Inferior parietal cortex (tissue), 1 donor: ENCODE measurements around the gene NUDT15.
"Not testable (repeated sequence)": the region's sequence is repeated elsewhere in the genome, so short reads cannot be mapped to it uniquely, and the experiment has no call there.

Experiments
- DNase-seq: peaks from one replicate; pipeline ENCODE4 v3.0.0-alpha.2; 2016; ENCODE audit errors: extremely low spot score

NUDT15 gene

DNA sequence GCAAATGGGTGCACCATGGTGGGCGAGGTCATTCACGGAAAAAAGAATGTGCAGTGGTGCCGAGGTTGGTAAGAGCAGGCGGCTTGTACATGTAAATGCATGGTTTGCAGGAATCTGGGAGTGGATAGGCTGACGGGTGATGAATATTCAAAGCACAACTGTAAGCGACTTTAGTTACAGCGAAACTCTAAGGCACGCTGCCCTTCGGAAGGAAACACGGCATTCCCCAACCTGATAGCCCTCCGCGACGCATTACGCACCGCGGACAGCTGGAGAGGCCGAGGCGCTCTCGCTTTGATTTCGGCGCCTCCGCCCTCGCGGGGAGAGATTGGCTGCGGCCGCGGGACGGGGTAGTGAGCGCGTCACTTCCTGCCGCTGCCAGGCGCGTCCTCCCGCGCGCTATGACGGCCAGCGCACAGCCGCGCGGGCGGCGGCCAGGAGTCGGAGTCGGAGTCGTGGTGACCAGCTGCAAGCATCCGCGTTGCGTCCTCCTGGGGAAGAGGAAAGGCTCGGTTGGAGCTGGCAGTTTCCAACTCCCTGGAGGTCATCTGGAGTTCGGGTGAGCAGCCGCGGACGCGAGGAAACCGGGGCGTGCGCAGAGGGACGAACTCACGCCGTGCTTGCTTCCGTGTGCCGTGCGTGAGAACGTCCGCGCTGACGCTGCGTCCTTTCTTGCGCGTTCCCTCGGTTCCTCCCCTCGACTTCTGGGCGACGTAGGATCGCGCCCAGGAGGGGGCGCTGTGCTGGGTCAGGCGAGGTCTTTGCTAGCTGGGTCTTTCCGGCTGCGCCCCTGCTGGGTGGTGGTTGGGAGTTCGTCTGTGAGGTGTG lies at the start of gene NUDT15:
NUDT15 (plus strand) TSS at position 381 of the 828 bp plus-strand sequence; CDS start at position 402, 21 bp downstream.
- DNase-seq: peak; percentile 94

DNA sequence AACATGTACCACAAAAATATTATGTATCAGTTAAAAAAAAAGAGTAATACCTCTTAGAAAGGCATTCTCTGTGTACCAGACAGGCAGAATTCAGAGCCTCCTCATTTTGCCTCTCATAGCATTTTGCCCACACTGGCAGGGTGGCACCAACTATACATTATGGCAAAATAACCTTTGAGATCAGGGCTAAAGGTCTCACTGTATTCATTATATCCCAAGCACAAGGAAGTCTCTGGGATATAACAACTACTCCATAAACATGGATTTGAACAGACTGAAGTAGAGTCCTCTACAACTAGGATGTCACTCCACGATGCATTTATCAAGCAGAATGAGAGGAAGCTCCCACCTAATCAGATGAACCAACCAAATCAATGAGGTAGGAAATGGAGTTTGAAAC lies 47.1 kb upstream of the NUDT15 start:
- DNase-seq: no peak

- no peak for DNase-seq
Observed at GRCh38 chr13:47990920-47991466, 46.5 kb upstream of the NUDT15 start.

GRCh38 chr13:47991859-47992258 lies 45.7 kb upstream of the NUDT15 start:
- no peak for DNase-seq

- no peak for DNase-seq
Observed at GRCh38 chr13:47997384-47997783, 40.1 kb upstream of the NUDT15 start.

- no peak for DNase-seq
Observed at GRCh38 chr13:47999973-48000372, 37.6 kb upstream of the NUDT15 start.

DNA sequence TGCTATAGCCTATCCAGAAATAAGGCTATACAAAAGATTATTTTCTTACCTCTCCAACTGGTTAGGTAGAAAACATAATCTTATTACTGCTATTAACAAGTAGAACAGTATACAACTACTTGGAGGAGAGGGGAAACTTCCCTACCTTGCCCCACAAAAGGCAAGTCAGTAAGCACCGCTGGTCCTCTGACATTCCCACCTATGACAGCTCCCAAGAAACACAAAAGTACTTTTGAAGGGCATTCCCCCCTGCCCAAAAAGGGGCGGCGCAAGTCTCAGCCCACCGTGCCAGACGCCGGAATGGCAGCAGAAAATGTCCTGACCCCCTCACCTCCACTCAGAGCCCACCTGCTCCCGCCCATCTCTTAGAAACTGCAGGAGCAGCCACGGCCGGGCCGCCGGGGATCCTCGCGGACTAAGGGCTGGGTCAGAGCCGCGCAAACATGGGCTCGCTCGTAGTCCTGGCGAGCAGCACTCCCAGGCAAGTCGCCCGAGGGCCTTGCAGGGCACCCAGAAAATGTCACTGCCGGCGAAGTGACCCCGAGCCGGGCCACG lies 36.9 kb upstream of the NUDT15 start:
- no peak for DNase-seq

GRCh38 chr13:48001114-48001881 lies 36.2 kb upstream of the NUDT15 start, which contains the start of gene SUCLA2:
Gene SUCLA2, minus strand, starts transcription at chr13:48001273. Its CDS starts 4 bp downstream, at chr13:48001269.
- peak; percentile 92 for DNase-seq

GRCh38 chr13:48001999-48002398 lies 35.5 kb upstream of the NUDT15 start:
- not testable (repeated sequence) for DNase-seq

- no peak for DNase-seq
Observed at GRCh38 chr13:48004201-48004600, 33.3 kb upstream of the NUDT15 start.

- no peak for DNase-seq
Observed at GRCh38 chr13:48006396-48006795, 31.1 kb upstream of the NUDT15 start.

DNA sequence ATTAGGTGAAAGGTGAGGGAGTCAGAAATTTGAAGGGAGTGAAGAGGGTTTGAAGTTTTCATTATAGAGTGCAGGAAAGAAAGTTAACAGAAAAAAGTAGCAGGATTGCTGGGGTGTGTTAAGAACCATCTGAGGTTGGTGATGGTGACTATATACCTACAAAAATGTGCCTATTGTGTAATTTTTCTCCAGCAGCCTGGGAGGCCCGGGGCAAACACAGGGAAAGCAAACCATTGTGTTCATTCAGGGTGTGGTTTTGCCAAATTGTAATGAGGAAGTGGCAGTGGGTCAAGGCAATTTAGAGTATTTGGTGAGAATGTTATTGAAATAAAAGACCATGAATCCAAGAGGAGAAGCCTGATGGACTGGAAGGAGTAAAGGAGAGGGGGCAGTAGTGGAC lies 28.2 kb upstream of the NUDT15 start:
- no peak for DNase-seq

DNA sequence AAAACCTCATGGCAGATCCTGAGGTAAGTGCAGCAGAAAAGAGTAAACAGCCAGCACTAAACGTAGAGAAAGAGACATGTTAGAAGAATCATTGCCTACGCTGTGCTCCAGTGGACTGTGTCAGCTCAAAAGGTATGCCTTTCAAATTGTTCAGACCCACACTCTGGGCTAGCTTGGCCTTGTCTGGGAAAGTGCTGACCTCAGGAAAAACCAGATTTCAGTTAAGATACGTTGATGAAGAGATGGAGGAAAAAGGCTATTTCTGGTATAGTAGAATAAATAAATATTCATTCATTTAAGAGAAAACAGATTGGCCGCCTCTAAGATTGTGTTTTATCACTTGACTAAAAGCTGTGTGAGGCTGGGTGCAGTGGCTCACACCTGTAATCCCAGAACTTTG lies 26.8 kb upstream of the NUDT15 start:
- no peak for DNase-seq

DNA sequence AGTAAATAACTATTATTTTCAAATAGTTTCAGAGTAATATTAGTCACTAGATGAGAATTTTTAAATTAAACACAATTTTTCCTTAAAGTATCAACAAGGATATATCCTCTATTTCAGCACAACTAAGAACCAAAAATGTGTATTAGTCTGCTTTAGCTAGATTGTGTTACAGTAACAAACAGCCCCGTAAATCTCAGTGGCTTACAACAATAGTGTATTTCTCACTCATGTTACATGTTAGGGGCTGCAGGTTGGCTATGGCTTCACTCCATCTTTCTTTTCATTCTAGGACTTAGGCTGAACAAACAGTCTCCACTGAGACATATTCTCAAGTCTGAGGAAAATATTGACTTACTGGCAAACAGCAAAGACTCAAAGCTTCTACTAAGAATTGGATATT lies 24.9 kb upstream of the NUDT15 start:
- DNase-seq: no peak

- DNase-seq: no peak
Observed at GRCh38 chr13:48014359-48014758, 23.2 kb upstream of the NUDT15 start.

DNA sequence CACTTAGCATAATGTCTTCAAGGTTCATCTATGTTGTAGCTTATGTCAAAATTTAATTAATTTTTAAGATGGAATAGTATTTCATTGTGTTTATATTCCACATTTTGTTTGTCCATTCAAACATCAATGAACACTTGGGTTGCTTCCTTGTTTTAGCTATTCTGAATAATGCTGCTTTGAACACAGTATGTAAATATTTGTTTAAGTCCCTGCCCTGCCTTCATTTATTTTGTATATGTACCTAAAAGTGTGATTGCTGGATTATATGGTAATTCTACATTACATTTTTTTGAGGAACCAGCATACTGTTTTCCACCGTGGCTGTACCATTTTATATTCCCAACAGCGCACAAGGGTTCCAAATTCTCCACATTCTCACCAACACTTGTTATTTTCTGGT lies 18.9 kb upstream of the NUDT15 start:
- no peak for DNase-seq

DNA sequence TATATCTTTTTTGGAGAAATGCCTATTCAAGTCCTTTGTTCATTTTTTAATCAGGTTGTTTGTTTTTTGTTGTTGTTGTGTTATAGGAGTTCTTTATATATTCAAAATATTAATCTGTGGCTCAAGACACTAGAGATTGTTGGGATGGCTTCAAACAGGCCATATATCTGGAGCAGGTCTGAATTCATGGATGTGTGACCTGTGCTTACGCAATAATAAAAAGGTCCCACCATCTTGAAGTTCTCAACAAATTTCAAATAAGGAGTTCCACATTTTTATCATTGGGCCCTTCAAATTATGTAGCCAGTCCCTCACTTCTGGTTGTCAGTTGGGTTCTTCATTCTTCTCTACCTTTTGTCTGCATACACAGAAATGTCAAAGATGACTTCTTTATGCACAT lies 17.7 kb upstream of the NUDT15 start:
- DNase-seq: no peak

DNA sequence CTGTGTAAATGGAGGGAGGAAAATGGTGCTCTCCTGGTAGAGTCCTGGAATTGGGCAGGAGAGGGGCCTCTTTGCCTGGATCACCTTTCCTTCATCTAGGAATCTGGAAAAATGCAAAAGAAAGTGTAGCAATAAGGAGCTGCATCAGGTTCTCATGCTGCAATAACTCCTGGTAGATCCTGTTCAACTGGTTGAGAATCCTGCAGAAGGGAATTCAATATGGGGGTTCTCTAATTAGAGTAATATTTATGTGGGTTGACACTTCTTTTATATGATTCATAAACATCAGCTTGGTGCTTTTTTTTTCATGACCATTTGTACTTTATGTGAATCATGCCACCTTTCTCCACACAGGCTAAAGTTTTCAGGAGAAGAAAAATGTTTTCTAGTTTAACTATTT lies 9.5 kb upstream of the NUDT15 start:
- DNase-seq: no peak

DNA sequence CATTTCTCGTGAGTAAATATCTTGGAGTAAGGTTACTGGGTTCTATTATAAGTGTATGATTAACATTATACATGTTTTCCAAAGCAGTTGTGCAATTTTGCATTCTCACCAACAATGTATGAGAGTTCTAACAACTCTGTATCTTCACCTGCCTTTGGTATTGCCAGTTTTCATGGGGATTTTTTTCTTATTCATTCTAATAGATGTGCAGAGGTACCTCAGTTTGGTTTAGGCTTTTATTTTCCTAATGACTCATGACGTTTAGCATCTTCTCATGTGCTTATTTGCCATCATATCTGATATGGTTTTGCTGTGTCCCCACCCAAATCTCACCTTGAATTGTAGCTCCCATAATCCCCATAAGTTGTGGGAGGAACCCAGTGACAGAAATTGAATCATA lies 7.7 kb upstream of the NUDT15 start:
- no peak for DNase-seq

GRCh38 chr13:48038761-48039160 lies 1.2 kb downstream of the NUDT15 start:
- DNase-seq: no peak

DNA sequence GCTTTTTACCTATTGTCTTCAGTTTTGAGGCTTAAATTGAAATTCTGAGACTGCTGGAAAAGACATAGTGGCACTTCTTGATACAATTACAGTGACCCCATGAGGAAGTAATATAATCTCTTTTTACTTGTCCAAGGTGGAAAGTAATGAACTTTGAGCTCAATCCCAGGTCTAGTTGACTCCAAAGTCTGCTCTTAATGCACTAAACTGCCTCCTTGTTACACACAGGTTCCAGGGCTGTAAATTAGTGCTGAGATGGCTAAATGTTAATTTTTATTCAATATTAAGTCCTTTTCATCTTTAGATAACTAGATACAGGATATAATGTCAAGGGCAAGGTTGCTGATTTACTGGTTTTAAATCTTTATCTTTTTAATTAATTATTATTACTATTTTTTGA lies 2.5 kb downstream of the NUDT15 start:
- no peak for DNase-seq

GRCh38 chr13:48040896-48041295 lies 3.4 kb downstream of the NUDT15 start:
- DNase-seq: no peak
